Esophagus squamous epithelium (tissue), 5 donors: Measurements from ENCODE around the gene DNM2. TPM values are rescaled to one million over a fixed set of nuclear protein-coding genes. Genes with fewer than 3 reads are reported as not detected.

Source experiments
- DNase-seq: peaks from one replicate; lab custom pipeline; 2025; lab: John Stamatoyannopoulos, UW
- H3K27ac ChIP-seq, 4 donors: fragments of 200-600 bp; sonication (generic); one replicate each; pipeline ENCODE4 v1.5.1; 2016 to 2019; ENCODE audit warnings: mild to moderate bottlenecking in 1 of 4
- H3K27me3 ChIP-seq, 4 donors: fragments of 200-600 bp; sonication (generic); 1 replicate in 3 of 4; 2 replicates in 1 of 4; pipeline versions ENCODE4 v1.5.1 to v1.6.0; 2017 to 2021; ENCODE audit warnings: antibody characterized with exemption in 1 of 4
- H3K36me3 ChIP-seq, 3 donors: fragments of 200-600 bp; sonication (generic); one replicate each; pipeline ENCODE4 v1.5.1; 2016 to 2019
- H3K4me1 ChIP-seq, 3 donors: fragments of 200-600 bp; sonication (generic); one replicate each; pipeline ENCODE4 v1.5.1; 2017 to 2019
- H3K4me3 ChIP-seq, 4 donors: fragments of 200-600 bp; sonication (generic); 1 replicate in 3 of 4; 2 replicates in 1 of 4; pipeline ENCODE4 v1.5.1; 2016 to 2019; ENCODE audit warnings: mild to moderate bottlenecking in 2 of 4, moderate library complexity in 1 of 4
- H3K9me3 ChIP-seq, 3 donors: fragments of 200-600 bp; sonication (generic); one replicate each; pipeline ENCODE4 v1.5.1; 2016 to 2019
- CTCF ChIP-seq, 6 experiments: fragments of 450-650 bp in 4 of 6; fragments of 200-600 bp in 2 of 6; sonication (generic) in 2 of 6; IDR thresholded peaks; one replicate each; pipeline ENCODE4 v1.5.1; 2016 to 2019; ENCODE audit warnings: antibody characterized with exemption in 6 of 6, mild to moderate bottlenecking in 4 of 6, moderate library complexity in 4 of 6
- POLR2A ChIP-seq, 4 donors: fragments of 450-650 bp; IDR thresholded peaks; one replicate each; pipeline ENCODE4 v1.6.1; 2017; ENCODE audit warnings: antibody characterized with exemption in 4 of 4, mild to moderate bottlenecking in 4 of 4, moderate library complexity in 3 of 4
- WGBS, 2 donors: methylation state at CpG; one replicate each; pipeline ENCODE4 v1.1.5; 2018; 5-methylcytosine and 5-hydroxymethylcytosine counted together
- intact Hi-C: fragments of 100-400 bp; cut with DNase I; formaldehyde crosslinking; loops from one replicate; pipeline ENCODE4 v1.15.0; 2022
- total RNA-seq, 4 donors: library from RNA; depleted of rRNA; stranded (reverse); fragments of >200 nt; gene quantifications; one replicate each; pipeline ENCODE4 v1.1.0, GENCODE V29; 2016
- donor health status: DM: yes; HTN: yes; CAD: no.

DNM2 gene
- total RNA-seq, 4 donors from 2014 or later = 79.9 to 138 (median 102) TPM

- 68 to 75% methylated on average over 10 to 11 of the region's 13 CpGs for WGBS, 2 donors
- H3K27ac ChIP-seq = peak overlapping the region; percentile 66 to 74 (median 68)
- intact Hi-C loops = no loop called here
- H3K4me1 ChIP-seq = peaks cover 39 to 65% (median 45%) of the 10 kb centered on the region in 3 donors
- TF ChIP-seq POLR2A (IDR thresholded peaks at IDR 0.05) (no peak), CTCF (IDR thresholded peaks at IDR 0.05) (no peak)
- no peaks in the 10 kb centered on the region for H3K9me3 ChIP-seq
- no peak overlapping the region for H3K4me3 ChIP-seq
- no peaks in the 10 kb centered on the region for H3K27me3 ChIP-seq
- DNase-seq = no peak
- no peaks in the 10 kb centered on the region for H3K36me3 ChIP-seq
These were observed 31.8 kb downstream of the DNM2 start for GRCh38 chr19:10749435-10750384.

GRCh38 chr19:10751109-10751953 is 33.5 kb downstream of the DNM2 start:
- no peak overlapping the region for H3K4me3 ChIP-seq
- peak overlapping the region; percentile 61 to 82 (median 73) for H3K27ac ChIP-seq
- peaks cover 39 to 78% (median 45%) of the 10 kb centered on the region in 3 donors for H3K4me1 ChIP-seq
- H3K36me3 ChIP-seq = no peaks in the 10 kb centered on the region
- H3K27me3 ChIP-seq = no peaks in the 10 kb centered on the region
- intact Hi-C loops = no loop called here
- no peaks in the 10 kb centered on the region for H3K9me3 ChIP-seq
- WGBS, 2 donors = 77% methylated on average over 16 to 19 of the region's 21 CpGs
- TF ChIP-seq POLR2A (IDR thresholded peaks at IDR 0.05) = peak in 1 of 4 donors; percentile 14
- no peak for TF ChIP-seq CTCF (IDR thresholded peaks at IDR 0.05)
- DNase-seq = no peak

GRCh38 chr19:10752237-10752912 is 34.5 kb downstream of the DNM2 start:
- Histone ChIP-seq H3K4me3 (no peak overlapping the region), H3K9me3 (no peaks in the 10 kb centered on the region), H3K4me1 (peaks cover 33 to 75% (median 42%) of the 10 kb centered on the region in 3 donors), H3K27me3 (no peaks in the 10 kb centered on the region), H3K36me3 (no peaks in the 10 kb centered on the region), H3K27ac (peak overlapping the region in 3 of 4 donors; percentile 71 to 82 (median 75))
- 100% methylated on average over 2 to 6 of the region's 8 CpGs for WGBS, 2 donors
- TF ChIP-seq POLR2A (IDR thresholded peaks at IDR 0.05) (no peak), CTCF (IDR thresholded peaks at IDR 0.05) (no peak)
- intact Hi-C loops = no loop called here
- DNase-seq = no peak

- no peaks in the 10 kb centered on the region for H3K9me3 ChIP-seq
- H3K4me1 ChIP-seq = peaks cover 25 to 67% (median 36%) of the 10 kb centered on the region in 3 donors
- no peak overlapping the region for H3K4me3 ChIP-seq
- TF ChIP-seq CTCF (IDR thresholded peaks at IDR 0.05) (no peak), POLR2A (IDR thresholded peaks at IDR 0.05) (no peak)
- no peaks in the 10 kb centered on the region for H3K36me3 ChIP-seq
- intact Hi-C loops = no loop called here
- peak overlapping the region in 1 of 4 donors; percentile 82 for H3K27ac ChIP-seq
- H3K27me3 ChIP-seq = no peaks in the 10 kb centered on the region
- 79 to 84% methylated on average over 10 of the region's 10 CpGs for WGBS, 2 donors
- DNase-seq = no peak
These were observed 35.2 kb downstream of the DNM2 start for GRCh38 chr19:10752913-10753704.
